ENCODE results near the gene RIC3.

The RIC3 gene

GRCh38 chr11:8099291-8099899 is 69.4 kb downstream of the RIC3 start:
- Histone ChIP-seq H3K27me3 (ENCODE audit: low read depth, low read length) (peaks cover 3% of the 10 kb centered on the region; the same call in 1 of the 2 replicates), H3K4me3 (ENCODE audit: low read length) (no peak overlapping the region), H3K36me3 (replicated peaks; ENCODE audit: low read depth, low read length) (no peaks in the 10 kb centered on the region), H3K79me2 (ENCODE audit: low read length) (no peaks in the 10 kb centered on the region), H3K27ac (ENCODE audit: low read length) (no peak overlapping the region), H2AFZ (ENCODE audit: low read depth, low read length) (no peak overlapping the region), H3K4me1 (ENCODE audit: low read length) (peaks cover 17% of the 10 kb centered on the region), H4K20me1 (ENCODE audit: insufficient read depth, low read length) (no peaks in the 10 kb centered on the region), H3K9me3 (ENCODE audit: insufficient read depth, low read length) (no peaks in the 10 kb centered on the region), H3K4me2 (ENCODE audit: low read length) (0 out of 2 replicates have a peak overlapping the region, but pooled peaks have one; percentile 15), H3K9ac (ENCODE audit: low read length) (no peak overlapping the region)
- no peak for TF ChIP-seq EZH2phosphoT487 (IDR thresholded peaks at IDR 0.05; ENCODE audit: low read depth)
- TF ChIP-seq, protein P1, sequence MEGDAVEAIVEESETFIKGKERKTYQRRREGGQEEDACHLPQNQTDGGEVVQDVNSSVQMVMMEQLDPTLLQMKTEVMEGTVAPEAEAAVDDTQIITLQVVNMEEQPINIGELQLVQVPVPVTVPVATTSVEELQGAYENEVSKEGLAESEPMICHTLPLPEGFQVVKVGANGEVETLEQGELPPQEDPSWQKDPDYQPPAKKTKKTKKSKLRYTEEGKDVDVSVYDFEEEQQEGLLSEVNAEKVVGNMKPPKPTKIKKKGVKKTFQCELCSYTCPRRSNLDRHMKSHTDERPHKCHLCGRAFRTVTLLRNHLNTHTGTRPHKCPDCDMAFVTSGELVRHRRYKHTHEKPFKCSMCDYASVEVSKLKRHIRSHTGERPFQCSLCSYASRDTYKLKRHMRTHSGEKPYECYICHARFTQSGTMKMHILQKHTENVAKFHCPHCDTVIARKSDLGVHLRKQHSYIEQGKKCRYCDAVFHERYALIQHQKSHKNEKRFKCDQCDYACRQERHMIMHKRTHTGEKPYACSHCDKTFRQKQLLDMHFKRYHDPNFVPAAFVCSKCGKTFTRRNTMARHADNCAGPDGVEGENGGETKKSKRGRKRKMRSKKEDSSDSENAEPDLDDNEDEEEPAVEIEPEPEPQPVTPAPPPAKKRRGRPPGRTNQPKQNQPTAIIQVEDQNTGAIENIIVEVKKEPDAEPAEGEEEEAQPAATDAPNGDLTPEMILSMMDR (IDR thresholded peaks at IDR 0.05; ENCODE audit: low read depth, low read length), result peak; percentile 92

DNA sequence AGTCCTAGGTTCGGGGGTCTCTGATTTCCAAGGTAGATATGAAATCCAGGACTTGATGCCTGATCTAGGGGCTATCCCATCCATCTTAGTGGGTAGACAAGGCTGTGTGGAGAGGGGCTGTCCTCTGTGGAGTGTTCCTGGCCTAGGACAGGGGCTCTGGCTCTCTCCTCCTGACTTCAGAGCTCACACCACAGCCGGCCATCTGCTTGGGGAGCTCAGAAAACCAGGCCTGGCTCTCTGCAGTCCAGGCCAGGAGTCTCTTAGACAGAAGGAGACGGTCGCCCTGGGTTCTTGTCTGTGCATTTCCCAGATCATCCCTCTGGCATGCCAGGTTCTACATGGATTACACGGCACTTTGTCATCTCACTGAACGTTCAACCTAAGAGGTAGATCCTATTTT is 69.9 kb downstream of the RIC3 start:
- H3K27me3 ChIP-seq (ENCODE audit: low read depth, low read length), result no peaks in the 10 kb centered on the region; the same call in 1 of the 2 replicates
- H4K20me1 ChIP-seq (ENCODE audit: insufficient read depth, low read length), result no peaks in the 10 kb centered on the region
- H3K4me3 ChIP-seq (ENCODE audit: low read length), result no peak overlapping the region
- H3K9me3 ChIP-seq (ENCODE audit: insufficient read depth, low read length), result no peaks in the 10 kb centered on the region
- no peak overlapping the region for H3K9ac ChIP-seq (ENCODE audit: low read length)
- TF ChIP-seq EZH2phosphoT487 (IDR thresholded peaks at IDR 0.05; ENCODE audit: low read depth), result no peak
- TF ChIP-seq, protein P1 (IDR thresholded peaks at IDR 0.05; ENCODE audit: low read depth, low read length), result no peak
- H2AFZ ChIP-seq (ENCODE audit: low read depth, low read length), result no peak overlapping the region
- H3K36me3 ChIP-seq (replicated peaks; ENCODE audit: low read depth, low read length), result no peaks in the 10 kb centered on the region
- no peak overlapping the region for H3K4me2 ChIP-seq (ENCODE audit: low read length)
- H3K4me1 ChIP-seq (ENCODE audit: low read length), result peaks cover 17% of the 10 kb centered on the region
- H3K79me2 ChIP-seq (ENCODE audit: low read length), result no peaks in the 10 kb centered on the region
- no peak overlapping the region for H3K27ac ChIP-seq (ENCODE audit: low read length)

- H3K4me3 ChIP-seq (ENCODE audit: low read length), result no peak overlapping the region
- H3K9ac ChIP-seq (ENCODE audit: low read length), result no peak overlapping the region
- no peaks in the 10 kb centered on the region for H4K20me1 ChIP-seq (ENCODE audit: insufficient read depth, low read length)
- H3K36me3 ChIP-seq (replicated peaks; ENCODE audit: low read depth, low read length), result no peaks in the 10 kb centered on the region
- no peak overlapping the region for H3K4me2 ChIP-seq (ENCODE audit: low read length)
- no peaks in the 10 kb centered on the region; the same call in 1 of the 2 replicates for H3K27me3 ChIP-seq (ENCODE audit: low read depth, low read length)
- TF ChIP-seq, protein P1 (IDR thresholded peaks at IDR 0.05; ENCODE audit: low read depth, low read length), result no peak
- TF ChIP-seq EZH2phosphoT487 (IDR thresholded peaks at IDR 0.05; ENCODE audit: low read depth), result no peak
- no peak overlapping the region for H2AFZ ChIP-seq (ENCODE audit: low read depth, low read length)
- no peak overlapping the region for H3K27ac ChIP-seq (ENCODE audit: low read length)
- no peaks in the 10 kb centered on the region for H3K79me2 ChIP-seq (ENCODE audit: low read length)
- no peaks in the 10 kb centered on the region for H3K9me3 ChIP-seq (ENCODE audit: insufficient read depth, low read length)
- H3K4me1 ChIP-seq (ENCODE audit: low read length), result peaks cover 17% of the 10 kb centered on the region
These were observed 70.5 kb downstream of the RIC3 start for GRCh38 chr11:8098361-8098760.

DNA sequence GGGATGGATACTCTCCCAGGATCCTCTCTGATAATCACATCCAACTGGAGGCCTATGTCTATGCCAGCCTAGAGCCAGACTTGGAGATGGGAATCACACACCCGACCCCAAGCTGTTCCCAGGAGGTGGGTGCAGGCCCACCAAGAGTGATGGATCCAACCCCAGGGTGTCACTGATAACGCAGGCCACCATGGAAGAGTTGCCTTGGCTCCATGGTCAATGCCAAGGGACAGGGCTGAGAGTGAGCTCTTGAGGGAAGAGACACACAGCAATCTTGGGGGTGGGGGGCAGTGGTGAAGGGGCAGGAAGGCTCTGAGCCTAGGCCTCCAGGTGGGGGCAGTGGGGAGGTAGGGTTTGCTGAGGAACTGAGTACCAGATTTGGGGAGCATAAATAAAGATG is 70.9 kb downstream of the RIC3 start:
- no peak overlapping the region for H3K27ac ChIP-seq (ENCODE audit: low read length)
- TF ChIP-seq, protein P1 (IDR thresholded peaks at IDR 0.05; ENCODE audit: low read depth, low read length), result no peak
- TF ChIP-seq EZH2phosphoT487 (IDR thresholded peaks at IDR 0.05; ENCODE audit: low read depth), result no peak
- no peak overlapping the region for H3K4me3 ChIP-seq (ENCODE audit: low read length)

More for the DNA sequence above, 70.9 kb downstream of the RIC3 start:
- Histone ChIP-seq H3K36me3 (replicated peaks; ENCODE audit: low read depth, low read length) (no peaks in the 10 kb centered on the region), H3K9me3 (ENCODE audit: insufficient read depth, low read length) (no peaks in the 10 kb centered on the region), H3K9ac (ENCODE audit: low read length) (no peak overlapping the region), H3K4me1 (ENCODE audit: low read length) (peaks cover 17% of the 10 kb centered on the region), H3K79me2 (ENCODE audit: low read length) (no peaks in the 10 kb centered on the region), H2AFZ (ENCODE audit: low read depth, low read length) (no peak overlapping the region), H3K4me2 (ENCODE audit: low read length) (peak overlapping the region; percentile 53; the same call in 1 of the 2 replicates), H4K20me1 (ENCODE audit: insufficient read depth, low read length) (no peaks in the 10 kb centered on the region), H3K27me3 (ENCODE audit: low read depth, low read length) (no peaks in the 10 kb centered on the region; the same call in 1 of the 2 replicates)
